Chondrocyte (in vitro differentiated cells): ENCODE measurements around the gene LRRC37B. TPM values are rescaled to one million over a fixed set of nuclear protein-coding genes. Genes with fewer than 3 reads are reported as not detected.

Source experiments
- DNase-seq: peaks from one replicate; pipeline ENCODE4 v3.0.0; 2021; ENCODE audit warnings: mixed read lengths, low spot score
- H3K27ac Mint-ChIP-seq: one replicate; pipeline ENCODE4 v1.8.0; 2021; ENCODE audit warnings: mild to moderate bottlenecking, moderate library complexity, mixed read lengths; ENCODE audit not compliant: unreplicated experiment
- H3K27me3 Mint-ChIP-seq: 2 replicates; pipeline ENCODE4 v1.8.0; 2021; ENCODE audit warnings: low read depth, mixed read lengths
- H3K36me3 Mint-ChIP-seq: 2 replicates; pipeline ENCODE4 v1.8.0; 2021; ENCODE audit warnings: low read depth, mixed read lengths
- H3K4me1 Mint-ChIP-seq: 2 replicates; pipeline ENCODE4 v1.8.0; 2021; ENCODE audit warnings: low read depth, mild to moderate bottlenecking, mixed read lengths
- H3K4me3 Mint-ChIP-seq: one replicate; pipeline ENCODE4 v1.8.0; 2021; ENCODE audit warnings: mild to moderate bottlenecking, moderate library complexity, mixed read lengths; ENCODE audit not compliant: unreplicated experiment
- H3K9me3 Mint-ChIP-seq: 2 replicates; pipeline ENCODE4 v1.8.0; 2021; ENCODE audit warnings: low read depth, mixed read lengths
- CTCF ChIP-seq: fragments of 200-600 bp; sonication (generic); IDR thresholded peaks from 2 replicates; pipeline ENCODE4 v1.5.0; 2021; ENCODE audit warnings: antibody characterized with exemption, mild to moderate bottlenecking, moderate library complexity
- total RNA-seq: library from RNA; stranded (reverse); gene quantifications from 3 replicates; pipeline ENCODE4 v1.2.1, GENCODE V29; 2021

Gene LRRC37B
- total RNA-seq, 1 donor from 2014 or later = 14.1 TPM

- Mint-ChIP-seq H3K27ac (no peak overlapping the region), H3K36me3 (peaks cover 13% of the 10 kb centered on the region), H3K27me3 (no peaks in the 10 kb centered on the region)
Observed at GRCh38 chr17:31997005-31997404, 10.2 kb upstream of the LRRC37B start.

DNA sequence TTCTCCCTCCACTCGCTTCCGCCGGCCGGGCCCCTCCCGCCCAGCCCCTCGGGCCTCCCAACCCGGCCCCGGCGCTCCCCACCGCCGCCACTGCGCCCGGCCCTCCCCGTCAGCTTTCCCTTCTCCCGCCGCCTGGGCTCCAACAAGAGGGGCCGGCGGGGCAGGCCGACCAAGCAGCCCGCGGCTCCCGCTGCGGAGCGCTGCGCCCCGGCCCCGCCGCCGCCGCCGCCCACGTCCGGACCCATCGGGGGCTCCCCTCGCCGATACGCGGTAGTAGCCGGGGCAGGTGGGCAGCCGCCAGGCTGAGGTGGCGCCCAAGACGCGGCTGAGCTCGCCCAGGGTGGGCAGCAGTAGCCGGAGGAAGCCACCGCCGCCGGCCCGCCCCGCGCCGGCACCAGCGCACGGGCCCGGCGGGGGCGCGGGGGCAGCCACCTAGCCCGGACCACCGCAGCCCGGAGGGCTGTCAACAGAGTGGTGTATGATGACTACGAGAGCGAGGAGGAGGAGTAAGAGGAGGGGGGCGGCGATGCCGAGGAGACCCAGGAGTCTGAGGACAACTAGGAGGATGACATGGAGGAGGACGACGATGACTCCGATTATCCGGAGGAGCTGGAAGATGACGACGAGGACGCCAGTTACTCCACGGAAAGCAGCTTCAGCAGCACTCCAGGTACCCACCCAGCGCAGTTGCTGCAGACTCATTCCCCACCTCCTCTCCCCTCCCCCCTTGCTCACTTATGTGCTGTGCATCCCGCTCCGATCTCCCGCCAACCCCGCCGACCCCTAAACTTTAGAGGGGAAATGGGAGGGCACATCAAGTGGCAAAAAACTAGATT, 498 bp downstream of the LRRC37B start:
- H3K27me3 Mint-ChIP-seq = no peaks in the 10 kb centered on the region
- peak overlapping the region; percentile 83 for H3K4me3 Mint-ChIP-seq
- no peaks in the 10 kb centered on the region for H3K9me3 Mint-ChIP-seq
- no peak for DNase-seq
- H3K4me1 Mint-ChIP-seq = peaks cover 22% of the 10 kb centered on the region
- H3K36me3 Mint-ChIP-seq = no peaks in the 10 kb centered on the region
- peak overlapping the region; percentile 60 for H3K27ac Mint-ChIP-seq
- peak; percentile 5 for TF ChIP-seq CTCF

More at GRCh38 chr17:31997005-31997404, 10.2 kb upstream of the LRRC37B start:
- no peak overlapping the region for H3K4me3 Mint-ChIP-seq
- H3K4me1 Mint-ChIP-seq = no peaks in the 10 kb centered on the region
- DNase-seq = no peak
- TF ChIP-seq CTCF = no peak
- no peaks in the 10 kb centered on the region for H3K9me3 Mint-ChIP-seq

- Mint-ChIP-seq H3K36me3 (no peaks in the 10 kb centered on the region), H3K27ac (no peak overlapping the region), H3K4me1 (peaks cover 22% of the 10 kb centered on the region), H3K4me3 (peak overlapping the region; percentile 83), H3K9me3 (no peaks in the 10 kb centered on the region), H3K27me3 (no peaks in the 10 kb centered on the region)
- TF ChIP-seq CTCF = no peak
- no peak for DNase-seq
Observed at GRCh38 chr17:32009262-32009542, 2.0 kb downstream of the LRRC37B start.

DNA sequence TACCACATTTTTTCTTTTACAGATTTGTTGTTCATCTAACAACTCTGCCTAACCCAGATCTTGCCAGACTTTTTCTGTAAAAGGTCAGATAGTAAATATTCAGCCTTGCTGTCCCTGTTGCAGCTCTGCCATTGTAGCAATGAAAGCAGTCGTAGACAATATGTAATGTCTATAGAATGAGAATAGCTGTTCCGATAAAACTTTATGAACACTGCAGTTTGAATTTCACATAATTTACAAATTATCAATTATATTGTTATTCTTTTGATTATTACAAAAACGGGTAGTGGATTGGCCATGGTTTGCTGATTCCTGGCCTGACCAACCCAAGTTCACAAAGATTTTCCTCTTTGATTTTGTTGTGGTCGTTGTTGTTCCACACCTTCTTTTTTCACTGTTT, 2.9 kb downstream of the LRRC37B start:
- peak overlapping the region; percentile 38 for H3K4me3 Mint-ChIP-seq
- H3K36me3 Mint-ChIP-seq = no peaks in the 10 kb centered on the region
- no peaks in the 10 kb centered on the region for H3K9me3 Mint-ChIP-seq
- no peak for TF ChIP-seq CTCF
- H3K4me1 Mint-ChIP-seq = peaks cover 22% of the 10 kb centered on the region
- H3K27ac Mint-ChIP-seq = no peak overlapping the region
- H3K27me3 Mint-ChIP-seq = no peaks in the 10 kb centered on the region
- no peak for DNase-seq

DNA sequence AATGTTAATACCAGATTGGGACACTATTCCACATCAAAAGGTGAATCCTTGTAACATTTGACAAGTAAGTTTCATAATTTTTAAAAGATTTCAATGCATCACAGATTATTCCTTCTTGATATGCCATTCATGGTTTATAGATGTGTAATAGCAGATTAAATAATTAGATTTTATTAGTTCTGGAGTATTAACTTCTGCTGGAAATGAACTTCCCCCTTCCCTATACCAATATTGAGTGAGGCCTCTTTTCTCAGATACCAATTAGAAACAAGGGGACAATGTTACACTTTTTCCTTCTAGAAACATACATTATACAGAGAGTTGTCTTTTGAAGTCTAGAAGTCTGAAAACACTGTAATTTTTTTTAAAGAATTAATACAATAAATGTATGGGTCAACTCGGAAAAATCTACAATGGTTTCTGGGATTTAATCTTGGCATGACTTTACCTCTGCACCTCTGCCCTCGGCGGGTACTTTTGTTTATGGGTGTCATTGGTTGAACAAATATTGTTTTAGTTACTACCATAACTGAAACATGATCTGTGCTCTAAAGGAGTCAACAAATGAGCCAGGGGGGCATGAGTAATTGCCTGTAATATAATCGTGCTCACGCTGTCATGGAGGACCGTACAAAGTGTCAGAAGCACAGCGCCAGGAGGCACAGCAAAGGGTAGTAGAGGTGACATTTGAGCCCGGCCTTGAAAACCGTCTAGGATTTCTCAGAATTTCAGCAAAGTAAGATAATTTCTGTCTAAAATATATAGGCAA, 8.2 kb downstream of the LRRC37B start:
- H3K27ac Mint-ChIP-seq = no peak overlapping the region
- DNase-seq = no peak
- H3K27me3 Mint-ChIP-seq = no peaks in the 10 kb centered on the region
- no peak for TF ChIP-seq CTCF
- no peak overlapping the region for H3K4me3 Mint-ChIP-seq
- H3K9me3 Mint-ChIP-seq = no peaks in the 10 kb centered on the region
- H3K36me3 Mint-ChIP-seq = peaks cover 3% of the 10 kb centered on the region
- peaks cover 7% of the 10 kb centered on the region for H3K4me1 Mint-ChIP-seq
